IPS-18a (cell line): ENCODE results near the gene APLP2.

Source experiments
- H3K27ac ChIP-seq: one replicate; pipeline ENCODE4 v1.5.1; 2013; ENCODE audit warnings: low read length
- H3K27me3 ChIP-seq: one replicate; pipeline ENCODE4 v1.6.1; 2013; ENCODE audit warnings: mild to moderate bottlenecking, low read length; ENCODE audit not compliant: control insufficient read depth, insufficient read depth
- H3K36me3 ChIP-seq: one replicate; pipeline ENCODE4 v1.6.1; 2013; ENCODE audit warnings: low read depth, low read length; ENCODE audit not compliant: control insufficient read depth
- H3K4me1 ChIP-seq: one replicate; pipeline ENCODE4 v1.6.1; 2013; ENCODE audit warnings: low read depth, low read length; ENCODE audit not compliant: control insufficient read depth
- H3K4me3 ChIP-seq: one replicate; pipeline ENCODE4 v1.5.1; 2013; ENCODE audit warnings: low read length
- H3K9ac ChIP-seq: one replicate; pipeline ENCODE4 v1.6.1; 2013; ENCODE audit warnings: mild to moderate bottlenecking, low read length, moderate library complexity
- H3K9me3 ChIP-seq: one replicate; pipeline ENCODE4 v1.6.1; 2013; ENCODE audit warnings: low read depth, low read length; ENCODE audit not compliant: control insufficient read depth

APLP2 gene

GRCh38 chr11:130151196-130151595 lies 81.5 kb downstream of the APLP2 start:
- no peak overlapping the region for H3K4me3 ChIP-seq
- H3K27ac ChIP-seq: no peak overlapping the region
- no peak overlapping the region for H3K9ac ChIP-seq
- H3K27me3 ChIP-seq: no peaks in the 10 kb centered on the region
- H3K9me3 ChIP-seq: no peaks in the 10 kb centered on the region
- peaks cover 8% of the 10 kb centered on the region for H3K4me1 ChIP-seq
- no peaks in the 10 kb centered on the region for H3K36me3 ChIP-seq

- Histone ChIP-seq H3K36me3 (no peaks in the 10 kb centered on the region), H3K9me3 (no peaks in the 10 kb centered on the region), H3K4me1 (peaks cover 5% of the 10 kb centered on the region), H3K27me3 (peaks cover 37% of the 10 kb centered on the region), H3K27ac (no peak overlapping the region), H3K9ac (no peak overlapping the region), H3K4me3 (no peak overlapping the region)
Measured at GRCh38 chr11:130156108-130157022, 86.7 kb downstream of the APLP2 start.

DNA sequence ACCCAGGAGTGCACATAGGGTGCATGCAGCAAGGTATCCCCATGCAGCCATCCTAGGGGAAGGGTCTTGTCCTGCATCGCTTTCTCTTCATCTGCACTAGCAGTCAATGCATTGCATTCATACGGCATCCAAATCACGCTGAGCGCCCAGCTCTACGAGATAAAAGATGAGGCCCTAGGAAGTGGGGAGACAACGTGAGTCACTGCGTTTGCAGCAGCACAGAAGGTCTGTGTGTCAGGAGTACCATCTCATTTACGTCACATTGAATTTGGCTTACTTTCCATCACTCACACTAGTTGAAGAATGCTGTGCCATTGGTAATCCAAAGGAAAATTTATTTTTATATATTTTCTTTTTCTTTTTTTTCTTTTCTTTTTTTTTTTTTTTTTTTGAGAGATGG lies 87.4 kb downstream of the APLP2 start:
- Histone ChIP-seq H3K4me1 (peaks cover 10% of the 10 kb centered on the region), H3K9ac (no peak overlapping the region), H3K9me3 (no peaks in the 10 kb centered on the region), H3K27me3 (peaks cover 45% of the 10 kb centered on the region), H3K27ac (no peak overlapping the region), H3K36me3 (no peaks in the 10 kb centered on the region), H3K4me3 (no peak overlapping the region)

- Histone ChIP-seq H3K36me3 (no peaks in the 10 kb centered on the region), H3K9ac (no peak overlapping the region), H3K4me1 (peaks cover 10% of the 10 kb centered on the region), H3K27ac (no peak overlapping the region), H3K9me3 (no peaks in the 10 kb centered on the region), H3K27me3 (peaks cover 47% of the 10 kb centered on the region), H3K4me3 (no peak overlapping the region)
Measured at GRCh38 chr11:130157840-130158239, 88.1 kb downstream of the APLP2 start.

- no peaks in the 10 kb centered on the region for H3K36me3 ChIP-seq
- H3K9ac ChIP-seq: no peak overlapping the region
- peaks cover 10% of the 10 kb centered on the region for H3K4me1 ChIP-seq
- H3K9me3 ChIP-seq: no peaks in the 10 kb centered on the region
- no peak overlapping the region for H3K27ac ChIP-seq
- H3K27me3 ChIP-seq: peaks cover 47% of the 10 kb centered on the region
- peak overlapping the region; percentile 65 for H3K4me3 ChIP-seq
Measured at GRCh38 chr11:130159139-130159538, 89.4 kb downstream of the APLP2 start.

DNA sequence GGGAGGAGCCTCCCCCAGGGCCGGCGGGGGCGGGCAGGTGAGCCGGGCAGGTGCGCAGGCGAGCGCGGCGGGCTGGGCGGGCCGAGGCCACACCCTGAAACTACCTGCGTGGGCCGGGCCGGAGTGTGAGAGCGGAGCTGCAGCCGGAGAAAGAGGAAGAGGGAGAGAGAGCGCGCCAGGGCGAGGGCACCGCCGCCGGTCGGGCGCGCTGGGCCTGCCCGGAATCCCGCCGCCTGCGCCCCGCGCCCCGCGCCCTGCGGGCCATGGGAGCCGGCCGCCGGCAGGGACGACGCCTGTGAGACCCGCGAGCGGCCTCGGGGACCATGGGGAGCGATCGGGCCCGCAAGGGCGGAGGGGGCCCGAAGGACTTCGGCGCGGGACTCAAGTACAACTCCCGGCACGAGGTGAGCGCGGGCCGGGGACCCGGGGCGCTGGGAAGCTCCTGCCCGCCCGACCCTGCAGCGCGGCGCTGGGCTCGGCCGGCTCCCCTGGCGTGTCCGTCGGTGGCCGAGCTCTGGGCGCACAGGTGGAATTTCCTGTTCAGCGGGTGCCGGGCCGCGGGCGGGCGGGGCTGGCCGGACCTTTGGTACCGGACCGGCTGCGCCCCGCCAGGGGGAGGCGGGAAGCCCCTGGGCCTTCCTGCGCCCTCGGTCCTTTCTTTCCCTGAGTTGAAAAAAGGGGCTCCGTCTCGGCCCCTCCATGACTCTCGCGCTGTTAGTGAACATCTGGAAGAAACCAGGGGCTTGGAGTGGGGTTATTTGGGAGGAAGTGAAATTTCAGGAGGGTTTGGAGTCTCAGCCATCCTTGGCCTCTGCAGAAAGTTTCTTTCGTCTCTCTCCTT lies 90.2 kb downstream of the APLP2 start, which contains the start of gene ST14:
Gene ST14 (plus strand): TSS at position 126 of the 841 bp plus-strand sequence. CDS start 198 bp downstream, at position 324.
- peak within 1 kb of the TSS; percentile 65 for H3K4me3 ChIP-seq
- peaks cover 10% of the 10 kb centered on the region for H3K4me1 ChIP-seq
- no peaks in the 10 kb centered on the region for H3K36me3 ChIP-seq
- peaks cover 47% of the 10 kb centered on the region for H3K27me3 ChIP-seq
- peak within 1 kb of the TSS; percentile 16 for H3K9ac ChIP-seq
- no peak within 1 kb of the TSS for H3K27ac ChIP-seq
- H3K9me3 ChIP-seq: no peaks in the 10 kb centered on the region

DNA sequence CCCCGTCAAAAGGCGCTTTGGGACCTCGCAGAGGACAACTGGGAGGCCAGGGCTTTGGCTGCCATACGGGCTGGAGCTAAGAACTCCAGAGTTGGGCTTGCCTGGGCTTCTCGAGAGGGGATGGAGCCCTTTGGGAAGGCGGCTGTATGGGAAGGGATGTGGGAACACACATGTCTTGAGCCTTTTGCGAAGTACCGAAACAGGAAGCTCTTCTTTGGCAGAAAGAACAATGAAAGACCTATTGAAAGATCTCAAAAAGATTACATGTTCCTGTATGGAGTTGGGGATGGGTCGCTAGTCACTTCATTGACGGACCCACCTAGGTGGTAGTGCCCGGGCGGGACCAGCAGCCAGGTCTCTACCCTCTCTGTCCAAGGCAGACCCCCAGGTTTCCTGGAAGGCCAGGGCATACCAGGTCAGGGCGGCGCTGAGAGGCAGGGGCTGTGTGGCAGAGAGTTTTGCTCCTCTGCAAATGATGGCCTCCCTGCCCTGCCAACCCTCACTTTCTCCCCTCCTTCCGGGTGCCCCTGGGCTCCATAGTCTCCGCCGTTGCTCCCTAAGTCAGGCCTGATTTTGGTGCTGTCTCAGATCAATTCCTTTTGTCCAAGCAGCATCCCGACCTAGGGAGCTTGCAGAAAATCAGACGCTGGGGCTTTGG lies 90.9 kb downstream of the APLP2 start:
- H3K9ac ChIP-seq: peak overlapping the region; percentile 16
- peaks cover 10% of the 10 kb centered on the region for H3K4me1 ChIP-seq
- peak overlapping the region; percentile 65 for H3K4me3 ChIP-seq

DNA sequence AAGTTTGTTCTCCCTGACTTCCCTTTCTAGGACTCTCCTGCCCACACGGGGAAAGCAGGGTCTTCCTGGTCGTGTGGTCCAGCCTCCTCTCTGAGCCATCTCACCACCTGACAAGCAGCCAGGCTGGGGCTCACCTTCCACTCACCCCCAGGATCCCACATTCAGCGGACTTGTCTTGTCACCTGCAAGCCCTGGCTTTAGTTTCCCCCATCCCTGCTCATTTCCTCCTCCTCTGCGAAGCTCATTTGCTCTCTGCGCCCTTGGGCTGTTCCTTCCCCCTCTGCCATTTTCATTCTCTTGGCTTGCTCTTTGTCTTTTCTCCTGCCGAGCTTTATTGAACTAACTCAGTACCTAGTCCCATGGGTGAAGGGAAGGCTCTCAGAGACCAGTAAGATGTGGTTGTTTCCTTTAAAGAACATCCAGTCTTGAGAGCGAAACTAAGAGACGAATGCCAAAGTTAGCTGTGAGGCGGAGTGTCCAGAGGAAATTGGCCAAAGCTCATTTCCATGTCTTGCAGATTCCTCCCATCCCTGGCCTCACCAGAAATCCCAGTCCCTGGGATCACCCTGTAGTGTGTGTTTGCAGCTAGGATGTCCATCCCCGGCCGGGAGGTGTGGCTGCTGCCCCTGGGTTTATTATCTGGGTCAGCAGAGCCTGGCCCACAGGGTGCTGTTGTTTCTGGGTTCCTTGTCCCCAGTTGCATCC lies 91.9 kb downstream of the APLP2 start:
- H3K27me3 ChIP-seq: peaks cover 47% of the 10 kb centered on the region

More for the DNA sequence above, 90.9 kb downstream of the APLP2 start:
- no peak overlapping the region for H3K27ac ChIP-seq
- H3K36me3 ChIP-seq: no peaks in the 10 kb centered on the region
- H3K27me3 ChIP-seq: peaks cover 47% of the 10 kb centered on the region
- no peaks in the 10 kb centered on the region for H3K9me3 ChIP-seq

GRCh38 chr11:130162733-130163132 lies 93.0 kb downstream of the APLP2 start:
- no peak overlapping the region for H3K4me3 ChIP-seq
- H3K27me3 ChIP-seq: peaks cover 44% of the 10 kb centered on the region
- H3K9ac ChIP-seq: no peak overlapping the region
- H3K36me3 ChIP-seq: no peaks in the 10 kb centered on the region
- peaks cover 10% of the 10 kb centered on the region for H3K4me1 ChIP-seq
- H3K9me3 ChIP-seq: no peaks in the 10 kb centered on the region
- H3K27ac ChIP-seq: no peak overlapping the region

More for the DNA sequence above, 91.9 kb downstream of the APLP2 start:
- Histone ChIP-seq H3K9me3 (no peaks in the 10 kb centered on the region), H3K9ac (no peak overlapping the region), H3K36me3 (no peaks in the 10 kb centered on the region), H3K4me3 (no peak overlapping the region), H3K4me1 (peaks cover 10% of the 10 kb centered on the region), H3K27ac (no peak overlapping the region)

GRCh38 chr11:130163346-130164220 lies 93.9 kb downstream of the APLP2 start:
- H3K27me3 ChIP-seq: peaks cover 42% of the 10 kb centered on the region
- no peak overlapping the region for H3K4me3 ChIP-seq
- H3K36me3 ChIP-seq: no peaks in the 10 kb centered on the region

More at GRCh38 chr11:130163346-130164220, 93.9 kb downstream of the APLP2 start:
- Histone ChIP-seq H3K27ac (no peak overlapping the region), H3K9ac (no peak overlapping the region), H3K9me3 (no peaks in the 10 kb centered on the region), H3K4me1 (peaks cover 10% of the 10 kb centered on the region)
